Stimulated activated CD8-positive, alpha-beta memory T cell treated with anti-CD3 and anti-CD28 coated beads, Interleukin-15, amount 100 ng/mL, for 1 hour (primary cell): ENCODE data around the gene RNASE8.

Experiments
- DNase-seq: peaks from one replicate; pipeline ENCODE4 v3.0.0-alpha.2; 2020; ENCODE audit warnings: low read depth

Gene RNASE8

GRCh38 chr14:21106498-21107282, 49.1 kb downstream of the RNASE8 start:
- DNase-seq, result peak; percentile 64

- DNase-seq, result no peak
Observed at GRCh38 chr14:21107283-21107800, 49.7 kb downstream of the RNASE8 start.
